ENCODE results near the gene MANSC1. TPM values are rescaled to one million over a fixed set of nuclear protein-coding genes. Genes with fewer than 3 reads are reported as not detected.

MANSC1 gene
- total and polyA plus RNA-seq, 9 of the 15 experiments (the other 6 are each of a cell fraction or from before 2014, with no cell fraction given): 0.76 to 8.6 (median 3.1) TPM

GRCh38 chr12:12392413-12392812 is 42.4 kb upstream of the MANSC1 start (continued):
- TF ChIP-seq ZNF395 (CRISPR knock-in tag; IDR thresholded peaks at IDR 0.05) (no peak), CREBBP (IDR thresholded peaks at IDR 0.05; ENCODE audit: low read depth, low read length) (no peak), KLF6 (CRISPR knock-in tag; IDR thresholded peaks at IDR 0.05; ENCODE audit: borderline replicate concordance) (no peak), E2F6 (IDR thresholded peaks at IDR 0.05; ENCODE audit: borderline replicate concordance in 1 of 2, extremely low read depth in 1 of 2, insufficient read depth in 1 of 2, insufficient read length in 1 of 2, low read depth in 1 of 2, low read length in 1 of 2, poor library complexity in 1 of 2, severe bottlenecking in 1 of 2) (no peak), NCOA4 (IDR thresholded peaks at IDR 0.05; ENCODE audit: partially characterized antibody) (no peak), LARP7 (IDR thresholded peaks at IDR 0.05) (no peak), ARNT (IDR thresholded peaks at IDR 0.05) (no peak), CCNT2 (IDR thresholded peaks at IDR 0.05; ENCODE audit: borderline replicate concordance, extremely low read depth, insufficient read length, low read depth, low read length) (peak; percentile 29), MTF1 (CRISPR knock-in tag; IDR thresholded peaks at IDR 0.05; ENCODE audit: borderline replicate concordance) (no peak), FOXA3 (CRISPR knock-in tag; conservative IDR thresholded peaks at IDR 0.05 in 1 of 2, IDR thresholded peaks at IDR 0.05 in 1 of 2) (no peak), ZC3H4 (CRISPR knock-in tag; IDR thresholded peaks at IDR 0.05; ENCODE audit: borderline replicate concordance) (no peak), PRPF4 (IDR thresholded peaks at IDR 0.05; ENCODE audit: insufficient read depth, low read depth, low read length, poor library complexity, severe bottlenecking) (no peak), BRCA1 (IDR thresholded peaks at IDR 0.05) (no peak), BRCA1 (CRISPR knock-in tag; IDR thresholded peaks at IDR 0.05) (no peak), NCOR1 (IDR thresholded peaks at IDR 0.05) (peak; percentile 61)

All from K562 (cell line).